Lung (tissue), 12 donors: ENCODE data around the gene ARHGEF9. TPM values are rescaled to one million over a fixed set of nuclear protein-coding genes. Genes with fewer than 3 reads are reported as not detected.

ENCODE experiments used
- ATAC-seq: fragments of 200-7000 bp; cut with Tn5 transposase; one replicate; pipeline ENCODE4 v1.9.1; 2020; ENCODE audit warnings: moderate number of reproducible peaks; ENCODE audit not compliant: insufficient read depth, low FRiP score
- DNase-seq, 3 donors: peaks; one replicate each; pipeline ENCODE4 v3.0.0-alpha.2; 2013 to 2017
- H3K27ac ChIP-seq, 2 donors: one replicate each; pipeline ENCODE4 v1.5.1; 2013; ENCODE audit warnings: mild to moderate bottlenecking in 2 of 2, moderate library complexity in 2 of 2, control low read depth in 1 of 2, inconsistent platforms in 1 of 2, low read depth in 1 of 2, low read length in 1 of 2
- H3K27me3 ChIP-seq, 3 donors: one replicate each; pipeline ENCODE4 v1.5.1; 2013; ENCODE audit warnings: low read length in 2 of 3; ENCODE audit not compliant: control insufficient read depth in 3 of 3, insufficient read depth in 3 of 3
- H3K36me3 ChIP-seq, 4 donors: one replicate each; pipeline ENCODE4 v1.5.1; 2013; ENCODE audit warnings: low read length in 4 of 4, mild to moderate bottlenecking in 1 of 4, moderate library complexity in 1 of 4; ENCODE audit not compliant: control insufficient read depth in 4 of 4, insufficient read depth in 4 of 4
- H3K4me1 ChIP-seq, 5 donors: one replicate each; pipeline ENCODE4 v1.5.1; 2013; ENCODE audit warnings: low read length in 5 of 5, mild to moderate bottlenecking in 2 of 5, moderate library complexity in 1 of 5; ENCODE audit not compliant: control insufficient read depth in 5 of 5, insufficient read depth in 5 of 5
- H3K4me3 ChIP-seq: one replicate; pipeline ENCODE4 v1.5.1; 2013; ENCODE audit warnings: mild to moderate bottlenecking, control low read depth, moderate library complexity
- H3K9ac ChIP-seq, 2 donors: one replicate each; pipeline ENCODE4 v1.5.1; 2013; ENCODE audit warnings: low read length in 2 of 2, control low read depth in 1 of 2; ENCODE audit not compliant: insufficient read depth in 1 of 2
- H3K9me3 ChIP-seq, 4 donors: one replicate each; pipeline ENCODE4 v1.5.1; 2013; ENCODE audit warnings: low read length in 3 of 4, mild to moderate bottlenecking in 1 of 4, moderate library complexity in 1 of 4; ENCODE audit not compliant: control insufficient read depth in 4 of 4, insufficient read depth in 3 of 4
- WGBS, 2 donors: extraction: QIAGEN DNeasy Blood & Tissue Kit; methylation state at CpG; one replicate each; pipeline ENCODE4 v1.1.7; 2013; 5-methylcytosine and 5-hydroxymethylcytosine counted together
- polyA plus RNA-seq, 2 donors: library from polyadenylated mRNA; stranded (reverse); fragments of 200-250 nt; gene quantifications; one replicate each; pipeline ENCODE4 v1.2.1, GENCODE V29; 2013
- total RNA-seq, 2 donors: library from RNA; depleted of rRNA in 1 of 2; stranded (reverse); fragments of >200 nt in 1 of 2; gene quantifications; one replicate each; pipeline ENCODE4 v1.2.1, GENCODE V29; 2014 to 2021
- TF ChIP-seq, protein P1 (sequence below): IDR thresholded peaks from 2 replicates; pipeline ENCODE4 v1.5.1; 2012; ENCODE audit warnings: mild to moderate bottlenecking; ENCODE audit errors: control extremely low read depth, extremely low read depth
- donor health status: control.
- donor health status: control.
- donor health status: Bipolar disorder and iron deficiency.
- donor health status: healthy.
- donor health status: DM: yes; HTN: yes; CAD: no.

Gene ARHGEF9
- total and polyA plus RNA-seq, 4 donors: 5.8 to 25.5 (median 18.5) TPM

DNA sequence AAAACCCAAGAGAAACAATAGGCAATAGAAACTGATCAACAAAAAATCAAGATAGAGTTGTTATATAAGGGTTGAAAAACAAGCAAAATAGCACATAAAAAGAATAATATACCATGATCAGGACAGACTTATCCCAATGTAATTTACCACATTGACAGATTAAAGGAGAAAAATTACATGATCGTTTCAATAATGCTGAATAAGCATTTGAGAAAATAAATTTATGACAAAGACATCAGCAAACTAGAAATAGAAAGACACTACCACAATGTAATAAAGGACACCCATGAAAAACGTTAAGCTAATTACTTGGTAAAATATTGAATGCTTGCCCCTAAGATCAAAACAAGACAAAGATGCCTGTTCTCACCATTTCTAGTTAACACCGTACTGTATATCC, 105.6 kb downstream of the ARHGEF9 start:
- peaks cover 0 to 4% (median under 1%) of the 10 kb centered on the region in 4 donors for H3K9me3 ChIP-seq
- WGBS, 2 donors: 80 to 96% methylated on average over 3 of the region's 3 CpGs
- no peak overlapping the region for H3K9ac ChIP-seq
- peaks cover 0 to 22% (median under 1%) of the 10 kb centered on the region in 4 donors for H3K36me3 ChIP-seq
- DNase-seq (no peak), ATAC-seq (no peak)
- H3K27me3 ChIP-seq: no peaks in the 10 kb centered on the region
- no peak overlapping the region for H3K27ac ChIP-seq
- H3K4me3 ChIP-seq: no peak overlapping the region
- H3K4me1 ChIP-seq: no peaks in the 10 kb centered on the region
- TF ChIP-seq, protein P1, sequence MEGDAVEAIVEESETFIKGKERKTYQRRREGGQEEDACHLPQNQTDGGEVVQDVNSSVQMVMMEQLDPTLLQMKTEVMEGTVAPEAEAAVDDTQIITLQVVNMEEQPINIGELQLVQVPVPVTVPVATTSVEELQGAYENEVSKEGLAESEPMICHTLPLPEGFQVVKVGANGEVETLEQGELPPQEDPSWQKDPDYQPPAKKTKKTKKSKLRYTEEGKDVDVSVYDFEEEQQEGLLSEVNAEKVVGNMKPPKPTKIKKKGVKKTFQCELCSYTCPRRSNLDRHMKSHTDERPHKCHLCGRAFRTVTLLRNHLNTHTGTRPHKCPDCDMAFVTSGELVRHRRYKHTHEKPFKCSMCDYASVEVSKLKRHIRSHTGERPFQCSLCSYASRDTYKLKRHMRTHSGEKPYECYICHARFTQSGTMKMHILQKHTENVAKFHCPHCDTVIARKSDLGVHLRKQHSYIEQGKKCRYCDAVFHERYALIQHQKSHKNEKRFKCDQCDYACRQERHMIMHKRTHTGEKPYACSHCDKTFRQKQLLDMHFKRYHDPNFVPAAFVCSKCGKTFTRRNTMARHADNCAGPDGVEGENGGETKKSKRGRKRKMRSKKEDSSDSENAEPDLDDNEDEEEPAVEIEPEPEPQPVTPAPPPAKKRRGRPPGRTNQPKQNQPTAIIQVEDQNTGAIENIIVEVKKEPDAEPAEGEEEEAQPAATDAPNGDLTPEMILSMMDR: no peak

DNA sequence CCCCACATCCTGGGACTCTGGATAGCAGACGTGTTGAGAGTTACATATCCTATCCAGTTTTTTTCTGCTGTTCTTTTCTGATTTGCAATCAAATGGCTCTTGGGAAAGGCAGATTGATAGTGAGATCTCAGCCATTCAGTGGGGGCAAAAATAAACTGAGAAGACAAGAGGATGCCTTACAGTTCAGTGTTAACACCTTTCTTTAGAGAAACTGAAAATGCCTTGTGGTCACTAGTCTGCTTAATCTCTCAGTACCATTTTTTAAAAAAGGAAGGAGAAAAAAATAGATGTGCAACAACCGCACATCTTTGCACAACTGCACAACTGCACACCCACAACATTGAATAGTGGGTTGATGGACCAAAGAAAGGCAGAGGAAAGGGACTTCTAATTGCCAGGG, 109.3 kb downstream of the ARHGEF9 start:
- no peaks in the 10 kb centered on the region for H3K4me1 ChIP-seq
- TF ChIP-seq, protein P1: no peak
- no peak for DNase-seq

DNA sequence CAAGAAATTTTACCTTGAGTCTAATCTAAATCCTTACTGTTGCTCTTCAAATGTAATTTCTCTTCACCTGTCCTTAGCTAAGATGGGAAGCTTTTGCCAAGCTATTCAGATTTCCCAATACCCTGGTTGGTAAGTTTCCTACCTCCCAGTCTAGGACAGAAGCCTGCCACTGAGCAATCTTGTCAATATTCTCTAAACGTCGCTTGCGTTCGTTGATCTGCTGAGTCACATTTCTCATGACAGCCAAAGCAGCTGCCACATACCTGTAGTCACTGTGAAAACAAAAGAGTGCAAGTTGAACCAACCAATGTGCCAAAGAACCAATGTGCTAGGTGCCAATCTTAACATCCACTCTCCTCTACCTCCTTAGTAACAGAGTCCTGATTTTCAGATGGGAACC, 111.1 kb downstream of the ARHGEF9 start:
- no peaks in the 10 kb centered on the region for H3K27me3 ChIP-seq
- H3K27ac ChIP-seq: no peak overlapping the region
- H3K36me3 ChIP-seq: peaks cover 2 to 34% (median 7%) of the 10 kb centered on the region in 4 donors
- no peak for ATAC-seq
- H3K4me1 ChIP-seq: no peaks in the 10 kb centered on the region
- TF ChIP-seq, protein P1: no peak
- H3K9ac ChIP-seq: no peak overlapping the region
- WGBS, 2 donors: 92 to 93% methylated on average over 4 of the region's 4 CpGs
- no peaks in the 10 kb centered on the region for H3K9me3 ChIP-seq
- no peak overlapping the region for H3K4me3 ChIP-seq
- no peak for DNase-seq

More for the DNA sequence above, 109.3 kb downstream of the ARHGEF9 start:
- Histone ChIP-seq H3K9me3 (no peaks in the 10 kb centered on the region), H3K27me3 (no peaks in the 10 kb centered on the region), H3K9ac (no peak overlapping the region), H3K4me3 (no peak overlapping the region), H3K36me3 (peaks cover 2 to 34% (median 6%) of the 10 kb centered on the region in 4 donors), H3K27ac (no peak overlapping the region)
- ATAC-seq: no peak
- WGBS, 2 donors: 82 to 100% methylated on average over 2 of the region's 2 CpGs

DNA sequence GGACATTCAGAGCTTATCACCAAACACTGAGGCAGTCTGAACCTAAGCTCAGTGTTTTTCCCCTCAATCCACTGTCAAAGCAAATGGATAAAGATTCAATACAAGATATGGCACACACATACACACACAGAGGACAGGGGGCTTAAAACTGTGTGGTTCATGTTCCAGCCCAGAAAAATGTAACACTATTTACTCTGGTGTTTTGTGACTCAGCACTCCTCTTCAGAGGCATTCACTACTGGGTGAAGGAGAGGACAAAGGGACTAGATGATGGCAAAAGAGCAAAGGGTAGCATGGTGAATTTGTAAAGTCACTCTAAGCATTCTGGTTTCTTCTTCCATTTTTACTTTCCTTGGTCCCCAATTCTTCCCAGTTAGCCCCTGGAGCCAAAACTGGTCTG, 120.3 kb downstream of the ARHGEF9 start:
- DNase-seq: no peak
- ATAC-seq: no peak
- Histone ChIP-seq H3K4me1 (no peaks in the 10 kb centered on the region), H3K4me3 (no peak overlapping the region), H3K9ac (no peak overlapping the region), H3K9me3 (peaks cover 0 to 2% (median 0%) of the 10 kb centered on the region in 4 donors), H3K27ac (no peak overlapping the region), H3K27me3 (no peaks in the 10 kb centered on the region), H3K36me3 (peaks cover 0 to 16% (median 8%) of the 10 kb centered on the region in 4 donors)
- TF ChIP-seq, protein P1: no peak
